Fibroblast of lung (primary cell): ENCODE measurements around the gene ANKRD27.

ENCODE experiments used
- EZH2 ChIP-seq: IDR thresholded peaks from 2 replicates; pipeline ENCODE4 v1.5.1; 2012; ENCODE audit warnings: low read length, control low read depth, mild to moderate bottlenecking; ENCODE audit errors: missing control alignments
- TF ChIP-seq, protein P1 (sequence below), 2 donors: IDR thresholded peaks in 1 of 2; conservative IDR thresholded peaks in 1 of 2; 1 replicate in 1 of 2; 2 replicates in 1 of 2; pipeline ENCODE4 v1.5.1; 2011 to 2012; ENCODE audit warnings: low read length in 2 of 2, control low read depth in 1 of 2, inconsistent platforms in 1 of 2, low read depth in 1 of 2, mild to moderate bottlenecking in 1 of 2

DNA sequence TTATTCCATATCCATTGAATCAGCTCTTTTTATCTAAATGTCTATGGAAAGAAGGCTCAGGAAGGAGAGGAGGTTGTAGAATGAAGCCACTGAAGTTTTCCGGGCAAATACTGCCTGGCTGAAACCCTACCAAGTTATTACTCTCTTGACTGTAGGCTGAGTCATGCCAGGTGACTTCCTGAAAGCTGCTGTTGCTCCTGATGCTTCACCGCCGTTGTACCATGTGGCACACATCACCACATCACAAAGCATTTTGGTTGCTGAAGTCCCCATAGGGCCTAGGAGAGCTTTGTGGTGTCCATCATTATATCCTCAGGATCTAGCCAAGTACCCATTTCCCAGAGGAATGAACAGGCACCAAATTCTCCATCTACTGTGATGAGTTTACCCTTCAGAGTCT is 33.5 kb upstream of the ANKRD27 start:
- TF ChIP-seq, protein P1, sequence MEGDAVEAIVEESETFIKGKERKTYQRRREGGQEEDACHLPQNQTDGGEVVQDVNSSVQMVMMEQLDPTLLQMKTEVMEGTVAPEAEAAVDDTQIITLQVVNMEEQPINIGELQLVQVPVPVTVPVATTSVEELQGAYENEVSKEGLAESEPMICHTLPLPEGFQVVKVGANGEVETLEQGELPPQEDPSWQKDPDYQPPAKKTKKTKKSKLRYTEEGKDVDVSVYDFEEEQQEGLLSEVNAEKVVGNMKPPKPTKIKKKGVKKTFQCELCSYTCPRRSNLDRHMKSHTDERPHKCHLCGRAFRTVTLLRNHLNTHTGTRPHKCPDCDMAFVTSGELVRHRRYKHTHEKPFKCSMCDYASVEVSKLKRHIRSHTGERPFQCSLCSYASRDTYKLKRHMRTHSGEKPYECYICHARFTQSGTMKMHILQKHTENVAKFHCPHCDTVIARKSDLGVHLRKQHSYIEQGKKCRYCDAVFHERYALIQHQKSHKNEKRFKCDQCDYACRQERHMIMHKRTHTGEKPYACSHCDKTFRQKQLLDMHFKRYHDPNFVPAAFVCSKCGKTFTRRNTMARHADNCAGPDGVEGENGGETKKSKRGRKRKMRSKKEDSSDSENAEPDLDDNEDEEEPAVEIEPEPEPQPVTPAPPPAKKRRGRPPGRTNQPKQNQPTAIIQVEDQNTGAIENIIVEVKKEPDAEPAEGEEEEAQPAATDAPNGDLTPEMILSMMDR (conservative IDR thresholded peaks at IDR 0.05 in 1 of 2, IDR thresholded peaks at IDR 0.05 in 1 of 2; ENCODE audit: low read depth in 1 of 2, low read length in 2 of 2), result no peak
- no peak for TF ChIP-seq EZH2
